Upper lobe of right lung (tissue), 1 donor: ENCODE results near the gene SRBD1. TPM values are rescaled to one million over a fixed set of nuclear protein-coding genes. Genes with fewer than 3 reads are reported as not detected.
A peak's percentile ranks its signal among the peaks of the same experiment; 100 is the strongest.

Source experiments
- ATAC-seq: fragments of 200-7000 bp; cut with Tn5 transposase; one replicate; pipeline ENCODE4 v1.9.1; 2020; ENCODE audit warnings: mild to moderate bottlenecking, moderate library complexity
- DNase-seq: peaks from one replicate; pipeline ENCODE4 v3.0.0-alpha.2; 2020
- H3K27ac ChIP-seq: fragments of 200-600 bp; one replicate; pipeline ENCODE4 v1.8.0; 2022
- H3K27me3 ChIP-seq: fragments of 200-600 bp; one replicate; pipeline ENCODE4 v1.8.0; 2022; ENCODE audit warnings: mild to moderate bottlenecking
- H3K36me3 ChIP-seq: fragments of 200-600 bp; one replicate; pipeline ENCODE4 v1.8.0; 2022
- H3K4me1 ChIP-seq: fragments of 200-600 bp; one replicate; pipeline ENCODE4 v1.8.0; 2022
- H3K4me3 ChIP-seq: fragments of 200-600 bp; one replicate; pipeline ENCODE4 v1.8.0; 2022; ENCODE audit warnings: mild to moderate bottlenecking
- H3K9me3 ChIP-seq: fragments of 200-600 bp; one replicate; pipeline ENCODE4 v1.8.0; 2022
- intact Hi-C: fragments of 100-400 bp; cut with DNase I; formaldehyde crosslinking; loops from one replicate; pipeline ENCODE4 v1.11.0; 2022
- total RNA-seq: library from RNA; stranded (reverse); fragmentation: NEBNext Ultra II Directional; extraction: Animal tissue kit (Norgen Biotek cat#: 25700); gene quantifications from one replicate; pipeline ENCODE4 v1.2.1, GENCODE V29; 2021
- TF ChIP-seq, protein P1 (sequence below): fragments of 200-600 bp; IDR thresholded peaks from one replicate; pipeline ENCODE4 v1.8.0; 2022; ENCODE audit warnings: antibody characterized with exemption
- donor health status: DM: no; HTN: yes; CAD: no; lungs with severe emphysema.

The SRBD1 gene
- total RNA-seq, 1 donor from 2014 or later, result 19.2 TPM

DNA sequence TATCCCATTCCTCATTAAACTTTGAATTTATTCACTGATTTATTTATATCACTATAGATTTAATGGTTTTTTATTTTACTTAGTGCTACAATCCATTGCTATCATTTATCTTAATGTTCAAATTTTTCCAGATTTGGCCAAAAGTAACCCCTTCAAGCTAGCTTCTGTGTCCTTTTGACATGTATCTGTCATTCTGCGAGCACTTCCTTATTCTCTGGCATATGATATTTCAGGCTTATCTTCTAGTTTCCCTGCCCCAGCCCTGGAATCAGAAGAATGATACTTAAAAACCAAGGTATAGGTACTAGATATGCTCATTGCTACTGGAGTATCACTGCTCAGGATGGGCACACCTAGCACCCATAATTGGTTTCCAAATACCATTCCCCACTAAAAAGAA is 28.5 kb downstream of the SRBD1 start:
- TF ChIP-seq, protein P1, sequence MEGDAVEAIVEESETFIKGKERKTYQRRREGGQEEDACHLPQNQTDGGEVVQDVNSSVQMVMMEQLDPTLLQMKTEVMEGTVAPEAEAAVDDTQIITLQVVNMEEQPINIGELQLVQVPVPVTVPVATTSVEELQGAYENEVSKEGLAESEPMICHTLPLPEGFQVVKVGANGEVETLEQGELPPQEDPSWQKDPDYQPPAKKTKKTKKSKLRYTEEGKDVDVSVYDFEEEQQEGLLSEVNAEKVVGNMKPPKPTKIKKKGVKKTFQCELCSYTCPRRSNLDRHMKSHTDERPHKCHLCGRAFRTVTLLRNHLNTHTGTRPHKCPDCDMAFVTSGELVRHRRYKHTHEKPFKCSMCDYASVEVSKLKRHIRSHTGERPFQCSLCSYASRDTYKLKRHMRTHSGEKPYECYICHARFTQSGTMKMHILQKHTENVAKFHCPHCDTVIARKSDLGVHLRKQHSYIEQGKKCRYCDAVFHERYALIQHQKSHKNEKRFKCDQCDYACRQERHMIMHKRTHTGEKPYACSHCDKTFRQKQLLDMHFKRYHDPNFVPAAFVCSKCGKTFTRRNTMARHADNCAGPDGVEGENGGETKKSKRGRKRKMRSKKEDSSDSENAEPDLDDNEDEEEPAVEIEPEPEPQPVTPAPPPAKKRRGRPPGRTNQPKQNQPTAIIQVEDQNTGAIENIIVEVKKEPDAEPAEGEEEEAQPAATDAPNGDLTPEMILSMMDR, result no peak
- Histone ChIP-seq H3K4me3 (no peak overlapping the region), H3K27ac (no peak overlapping the region), H3K27me3 (no peaks in the 10 kb centered on the region), H3K9me3 (no peaks in the 10 kb centered on the region), H3K4me1 (peaks cover 3% of the 10 kb centered on the region), H3K36me3 (no peaks in the 10 kb centered on the region)
- DNase-seq (no peak), ATAC-seq (no peak)
- intact Hi-C loops, result no loop called here

- TF ChIP-seq, protein P1, result peak; percentile 39
- Histone ChIP-seq H3K27me3 (no peaks in the 10 kb centered on the region), H3K4me3 (no peak overlapping the region), H3K4me1 (no peaks in the 10 kb centered on the region), H3K36me3 (peaks cover 13% of the 10 kb centered on the region), H3K9me3 (no peaks in the 10 kb centered on the region), H3K27ac (no peak overlapping the region)
- ATAC-seq (peak; percentile 78), DNase-seq (no peak)
- intact Hi-C loops, result no loop called here
These were observed 32.8 kb downstream of the SRBD1 start for GRCh38 chr2:45578056-45578843.

DNA sequence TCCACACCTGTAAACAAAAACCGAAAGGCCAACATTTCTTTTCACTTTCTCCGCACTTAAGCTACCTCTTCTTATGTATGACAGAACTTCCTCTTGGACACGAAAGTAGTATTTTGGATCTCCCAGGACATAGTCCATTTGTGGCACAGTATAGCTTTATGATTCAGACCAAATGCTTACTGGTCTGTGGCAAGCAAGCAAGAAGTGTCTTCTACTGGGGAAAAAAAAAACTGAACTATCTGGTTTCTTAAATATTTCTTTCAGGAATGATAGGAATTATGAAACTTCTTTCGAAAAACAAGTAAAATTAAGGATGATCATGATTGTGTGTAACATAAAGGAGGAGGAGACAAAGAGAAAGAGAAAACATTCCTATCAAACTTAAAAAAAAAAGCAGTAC is 33.6 kb downstream of the SRBD1 start:
- Histone ChIP-seq H3K27me3 (no peaks in the 10 kb centered on the region), H3K27ac (no peak overlapping the region), H3K36me3 (peaks cover 13% of the 10 kb centered on the region), H3K4me1 (no peaks in the 10 kb centered on the region), H3K9me3 (no peaks in the 10 kb centered on the region), H3K4me3 (no peak overlapping the region)
- TF ChIP-seq, protein P1, result no peak
- intact Hi-C loops, result no loop called here
- DNase-seq (no peak), ATAC-seq (no peak)

GRCh38 chr2:45575881-45576280 is 35.2 kb downstream of the SRBD1 start:
- intact Hi-C loops, result no loop called here
- H3K27me3 ChIP-seq, result no peaks in the 10 kb centered on the region
- no peaks in the 10 kb centered on the region for H3K4me1 ChIP-seq
- no peaks in the 10 kb centered on the region for H3K9me3 ChIP-seq
- ATAC-seq (peak; percentile 64), DNase-seq (no peak)
- no peak overlapping the region for H3K4me3 ChIP-seq
- H3K27ac ChIP-seq, result no peak overlapping the region
- H3K36me3 ChIP-seq, result peaks cover 13% of the 10 kb centered on the region
- TF ChIP-seq, protein P1, result no peak

- ATAC-seq (no peak), DNase-seq (no peak)
- H3K27me3 ChIP-seq, result no peaks in the 10 kb centered on the region
- TF ChIP-seq, protein P1, result no peak
- no peaks in the 10 kb centered on the region for H3K9me3 ChIP-seq
- H3K4me3 ChIP-seq, result no peak overlapping the region
- intact Hi-C loops, result no loop called here
- H3K36me3 ChIP-seq, result peaks cover 13% of the 10 kb centered on the region
- no peak overlapping the region for H3K27ac ChIP-seq
- peaks cover 8% of the 10 kb centered on the region for H3K4me1 ChIP-seq
These were observed 38.1 kb downstream of the SRBD1 start for GRCh38 chr2:45572979-45573378.
